Inflammatory macrophage treated with lipopolysaccharide for 1 hour (primary cell): ENCODE results near the gene SPOCD1.
A peak's percentile ranks its signal among the peaks of the same experiment; 100 is the strongest.
"Not testable (repeated sequence)": the region's sequence is repeated elsewhere in the genome, so short reads cannot be mapped to it uniquely, and the experiment has no call there.

Experiments used
- DNase-seq, 2 donors: peaks; one replicate each; pipeline ENCODE4 v3.0.0-alpha.2; 2020 to 2022

The SPOCD1 gene

GRCh38 chr1:31828926-31829690 is 13.3 kb upstream of the SPOCD1 start:
- DNase-seq = no peak

GRCh38 chr1:31828341-31828740 is 12.5 kb upstream of the SPOCD1 start:
- DNase-seq = no peak

- DNase-seq = no peak
Observed at GRCh38 chr1:31823780-31824179, 8.0 kb upstream of the SPOCD1 start.

GRCh38 chr1:31822766-31823165 is 6.9 kb upstream of the SPOCD1 start:
- no peak for DNase-seq

GRCh38 chr1:31820196-31820595 is 4.4 kb upstream of the SPOCD1 start:
- DNase-seq = not testable (repeated sequence)

- DNase-seq = peak; percentile 21 to 35
Observed at GRCh38 chr1:31818206-31818605, 2.4 kb upstream of the SPOCD1 start.

- DNase-seq = peak in 1 of 2 donors; percentile 19
Observed at GRCh38 chr1:31816947-31817346, 1.1 kb upstream of the SPOCD1 start.

GRCh38 chr1:31816501-31816900 is 679 bp upstream of the SPOCD1 start:
- not testable (repeated sequence) for DNase-seq

GRCh38 chr1:31815307-31815645 is 546 bp downstream of the SPOCD1 start:
- DNase-seq = no peak

- no peak for DNase-seq
Observed at GRCh38 chr1:31814631-31815306, 1.1 kb downstream of the SPOCD1 start.

- no peak for DNase-seq
Observed at GRCh38 chr1:31814041-31814511, 1.7 kb downstream of the SPOCD1 start.

GRCh38 chr1:31812158-31812829 is 3.5 kb downstream of the SPOCD1 start:
- DNase-seq = no peak

GRCh38 chr1:31811605-31812004 is 4.2 kb downstream of the SPOCD1 start:
- no peak for DNase-seq

- DNase-seq = no peak
Observed at GRCh38 chr1:31809698-31810097, 6.1 kb downstream of the SPOCD1 start.

- no peak for DNase-seq
Observed at GRCh38 chr1:31807273-31808048, 8.4 kb downstream of the SPOCD1 start.

- no peak for DNase-seq
Observed at GRCh38 chr1:31805318-31805717, 10.5 kb downstream of the SPOCD1 start.

GRCh38 chr1:31804098-31804497 is 11.7 kb downstream of the SPOCD1 start:
- no peak for DNase-seq

GRCh38 chr1:31803610-31804009 is 12.2 kb downstream of the SPOCD1 start:
- DNase-seq = no peak

GRCh38 chr1:31802190-31803150 is 13.4 kb downstream of the SPOCD1 start:
- peak in 1 of 2 donors; percentile 6 for DNase-seq

GRCh38 chr1:31801458-31801857 is 14.4 kb downstream of the SPOCD1 start:
- DNase-seq = peak; percentile 28 to 41

- no peak for DNase-seq
Observed at GRCh38 chr1:31800674-31800967, 15.2 kb downstream of the SPOCD1 start.
